BJ (cell line): Measurements from ENCODE around the gene KRTAP9-9. TPM values are rescaled to one million over a fixed set of nuclear protein-coding genes. Genes with fewer than 3 reads are reported as not detected.
"Not testable (repeated sequence)": the region's sequence is repeated elsewhere in the genome, so short reads cannot be mapped to it uniquely, and the experiment has no call there.

Source experiments
- CTCF ChIA-PET: fragments of 350-600 bp; formaldehyde crosslinking; extraction: SDS; loops from one replicate; lab custom pipeline; 2021; ENCODE audit warnings: antibody characterized with exemption, inconsistent platforms; lab: Yijun Ruan, JAX
- POLR2A ChIA-PET: fragments of 300-600 bp; sonication (Branson Sonifier 250); formaldehyde crosslinking; extraction: SDS; loops from one replicate; lab custom pipeline; 2021; ENCODE audit warnings: antibody characterized with exemption; lab: Charles Lee
- DNase-seq: peaks from one replicate; pipeline ENCODE4 v3.0.0-alpha.2; 2011; ENCODE audit warnings: low read depth
- H3K27me3 ChIP-seq: 2 replicates; pipeline ENCODE4 v1.6.0; 2011; ENCODE audit warnings: low read length; ENCODE audit not compliant: control insufficient read depth, insufficient read depth
- H3K36me3 ChIP-seq: 2 replicates; pipeline ENCODE4 v1.5.1; 2011; ENCODE audit warnings: low read length; ENCODE audit not compliant: control insufficient read depth, insufficient read depth
- H3K4me3 ChIP-seq: 2 replicates; pipeline ENCODE4 v1.5.1; 2011; ENCODE audit warnings: low read depth, mild to moderate bottlenecking, control low read depth, low read length
- polyA plus RNA-seq: library from polyadenylated mRNA; depleted of rRNA; stranded (reverse); fragments of >200 nt; gene quantifications from 2 replicates; pipeline ENCODE4 v1.2.3, GENCODE V29; 2011
- TF ChIP-seq, protein P1 (sequence below): IDR thresholded peaks from 2 replicates; pipeline ENCODE4 v1.5.1; 2011; ENCODE audit warnings: low read depth, mild to moderate bottlenecking, control low read depth, inconsistent platforms, low read length, moderate library complexity; ENCODE audit not compliant: insufficient read depth

KRTAP9-9 gene
- polyA plus RNA-seq, 1 experiment = not detected

DNA sequence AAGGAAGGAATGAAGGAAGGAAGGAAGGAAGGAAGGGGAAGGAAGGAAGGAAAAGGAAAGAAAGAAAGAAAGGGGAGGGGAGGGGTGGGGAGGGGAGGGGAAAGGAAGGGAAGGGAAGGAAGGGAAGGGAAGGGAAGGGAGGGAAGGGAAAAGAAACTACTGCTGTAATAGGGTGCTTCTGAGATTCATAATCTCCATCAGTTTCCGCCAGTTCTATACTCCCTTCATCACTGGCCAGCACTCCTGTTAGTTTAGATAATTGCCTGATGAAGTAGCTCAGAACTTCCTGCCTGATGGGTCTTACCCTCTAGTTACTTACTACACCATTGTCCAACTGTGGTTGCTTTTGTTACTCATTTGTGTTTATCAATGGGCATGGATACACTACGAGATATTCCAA lies 8.0 kb downstream of the KRTAP9-9 start:
- no peaks in the 10 kb centered on the region for H3K36me3 ChIP-seq
- no peak overlapping the region for H3K4me3 ChIP-seq
- TF ChIP-seq, protein P1, sequence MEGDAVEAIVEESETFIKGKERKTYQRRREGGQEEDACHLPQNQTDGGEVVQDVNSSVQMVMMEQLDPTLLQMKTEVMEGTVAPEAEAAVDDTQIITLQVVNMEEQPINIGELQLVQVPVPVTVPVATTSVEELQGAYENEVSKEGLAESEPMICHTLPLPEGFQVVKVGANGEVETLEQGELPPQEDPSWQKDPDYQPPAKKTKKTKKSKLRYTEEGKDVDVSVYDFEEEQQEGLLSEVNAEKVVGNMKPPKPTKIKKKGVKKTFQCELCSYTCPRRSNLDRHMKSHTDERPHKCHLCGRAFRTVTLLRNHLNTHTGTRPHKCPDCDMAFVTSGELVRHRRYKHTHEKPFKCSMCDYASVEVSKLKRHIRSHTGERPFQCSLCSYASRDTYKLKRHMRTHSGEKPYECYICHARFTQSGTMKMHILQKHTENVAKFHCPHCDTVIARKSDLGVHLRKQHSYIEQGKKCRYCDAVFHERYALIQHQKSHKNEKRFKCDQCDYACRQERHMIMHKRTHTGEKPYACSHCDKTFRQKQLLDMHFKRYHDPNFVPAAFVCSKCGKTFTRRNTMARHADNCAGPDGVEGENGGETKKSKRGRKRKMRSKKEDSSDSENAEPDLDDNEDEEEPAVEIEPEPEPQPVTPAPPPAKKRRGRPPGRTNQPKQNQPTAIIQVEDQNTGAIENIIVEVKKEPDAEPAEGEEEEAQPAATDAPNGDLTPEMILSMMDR = no peak
- H3K27me3 ChIP-seq = no peaks in the 10 kb centered on the region
- POLR2A ChIA-PET = no interaction called here
- CTCF ChIA-PET = interaction anchor here (0.6 kb wide), 1 partner anchor 14 kb away, joined by 3 read pairs; no protein-coding TSS in a partner anchor
- no peak for DNase-seq

DNA sequence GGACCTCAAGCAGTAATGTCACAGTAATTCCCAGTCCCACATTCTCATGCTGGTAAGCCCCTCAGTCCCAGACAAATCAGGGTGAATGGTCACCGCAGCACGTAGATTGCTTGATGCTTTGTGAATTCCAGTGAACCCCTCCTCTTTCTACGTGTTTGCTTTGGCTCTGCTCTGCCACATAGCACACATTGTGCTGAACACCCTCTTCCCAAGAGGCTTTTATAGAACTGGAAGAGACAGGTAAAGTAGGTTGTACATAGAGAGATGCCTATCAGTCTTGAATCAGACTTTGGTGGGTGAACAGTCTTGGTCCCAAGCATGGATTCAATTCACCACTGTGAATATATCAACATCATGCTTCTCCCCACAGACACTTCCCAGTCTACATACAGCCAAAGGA lies 9.4 kb downstream of the KRTAP9-9 start:
- TF ChIP-seq, protein P1 = no peak
- DNase-seq = no peak
- H3K36me3 ChIP-seq = no peaks in the 10 kb centered on the region
- H3K4me3 ChIP-seq = no peak overlapping the region
- POLR2A ChIA-PET = no interaction called here
- H3K27me3 ChIP-seq = no peaks in the 10 kb centered on the region
- CTCF ChIA-PET = no interaction called here

DNA sequence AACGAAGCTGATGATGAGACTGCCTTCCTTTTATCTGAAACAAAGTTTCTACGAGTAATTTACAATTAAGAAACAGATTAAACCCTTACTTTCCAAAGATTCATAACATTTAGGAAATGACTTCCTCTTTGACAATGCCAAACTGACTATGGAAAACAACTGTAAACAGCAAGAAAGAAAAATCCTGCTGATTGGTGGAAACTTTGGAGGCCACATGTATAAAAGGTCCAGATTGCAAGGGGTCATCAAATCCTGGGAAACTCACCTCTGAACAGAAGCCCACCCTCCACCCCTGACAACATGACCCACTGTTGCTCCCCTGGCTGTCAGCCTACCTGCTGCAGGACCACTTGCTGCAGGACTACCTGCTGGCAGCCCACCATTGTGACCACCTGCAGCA lies 9.9 kb downstream of the KRTAP9-9 start, which contains the start of gene KRTAP9-6:
Gene KRTAP9-6, plus strand, starts transcription at position 301 of the 400 bp plus-strand sequence. Its CDS starts 0 bp downstream, at position 301.
- H3K4me3 ChIP-seq = no peak within 1 kb of the TSS
- DNase-seq = no peak
- TF ChIP-seq, protein P1 = no peak
- H3K36me3 ChIP-seq = no peaks in the 10 kb centered on the region
- ChIA-PET POLR2A (no interaction called here), CTCF (no interaction called here)
- no peaks in the 10 kb centered on the region for H3K27me3 ChIP-seq

DNA sequence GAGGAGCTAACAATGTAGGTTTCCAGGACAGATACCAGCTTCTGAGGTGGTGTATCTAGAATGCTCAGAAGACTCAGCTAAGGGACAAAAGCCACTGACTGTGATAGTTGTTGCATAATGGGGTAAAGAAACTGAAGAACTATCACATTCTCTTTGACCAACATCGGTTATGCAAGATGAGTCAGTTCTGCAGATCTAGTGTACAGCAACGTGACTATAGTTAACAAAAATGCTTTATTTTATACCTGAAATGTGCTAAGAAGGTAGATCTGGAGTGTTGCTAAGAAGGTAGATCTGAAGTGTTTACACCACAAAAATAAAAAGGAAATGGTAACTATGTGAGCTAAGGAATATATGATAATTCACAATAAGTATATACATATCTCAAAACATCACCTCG lies 12.5 kb downstream of the KRTAP9-9 start:
- no peak for DNase-seq
- TF ChIP-seq, protein P1 = no peak
- H3K4me3 ChIP-seq = no peak overlapping the region
- no peaks in the 10 kb centered on the region for H3K27me3 ChIP-seq
- ChIA-PET POLR2A (no interaction called here), CTCF (no interaction called here)
- H3K36me3 ChIP-seq = no peaks in the 10 kb centered on the region

DNA sequence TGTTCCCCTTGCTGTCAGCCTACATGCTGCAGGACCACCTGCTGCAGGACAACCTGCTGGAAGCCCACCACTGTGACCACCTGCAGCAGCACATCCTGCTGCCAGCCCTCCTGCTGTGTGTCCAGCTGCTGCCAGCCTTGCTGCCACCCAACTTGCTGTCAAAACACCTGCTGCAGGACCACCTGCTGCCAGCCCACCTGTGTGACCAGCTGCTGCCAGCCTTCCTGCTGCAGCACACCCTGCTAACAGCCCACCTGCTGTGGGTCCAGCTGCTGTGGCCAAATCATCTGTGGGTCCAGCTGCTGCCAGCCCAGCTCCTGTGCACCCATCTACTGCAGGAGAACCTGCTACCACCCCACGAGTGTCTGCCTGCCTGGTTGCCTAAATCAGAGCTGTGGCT lies 16.1 kb downstream of the KRTAP9-9 start:
- POLR2A ChIA-PET, H3K27me3 ChIP-seq: not testable (repeated sequence)

DNA sequence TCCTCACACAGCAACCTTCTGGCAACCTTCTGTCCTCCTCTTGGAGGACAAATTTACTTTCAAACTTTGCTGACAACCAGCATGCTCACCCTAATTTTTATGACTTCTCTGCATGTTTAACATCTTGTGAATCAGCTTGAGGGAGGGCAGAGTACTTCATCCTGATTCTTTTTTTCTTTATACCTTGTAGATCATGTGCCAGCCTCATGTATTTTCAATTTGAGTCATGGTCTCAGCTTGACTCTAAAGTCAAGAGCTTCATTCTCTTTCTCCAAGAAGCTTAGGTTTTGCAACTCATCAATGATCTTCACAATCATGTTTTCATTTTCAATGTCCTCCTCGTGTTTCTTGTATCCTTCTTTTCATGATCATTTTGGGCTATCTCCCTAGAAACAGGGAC lies 16.7 kb downstream of the KRTAP9-9 start:
- ChIA-PET CTCF (no interaction called here), POLR2A (no interaction called here)
- TF ChIP-seq, protein P1 = no peak
- Histone ChIP-seq H3K4me3 (no peak overlapping the region), H3K27me3 (no peaks in the 10 kb centered on the region), H3K36me3 (no peaks in the 10 kb centered on the region)
- no peak for DNase-seq

More for the DNA sequence above, 16.1 kb downstream of the KRTAP9-9 start:
- DNase-seq, H3K4me3 ChIP-seq, CTCF ChIA-PET, H3K36me3 ChIP-seq: not testable (repeated sequence)

DNA sequence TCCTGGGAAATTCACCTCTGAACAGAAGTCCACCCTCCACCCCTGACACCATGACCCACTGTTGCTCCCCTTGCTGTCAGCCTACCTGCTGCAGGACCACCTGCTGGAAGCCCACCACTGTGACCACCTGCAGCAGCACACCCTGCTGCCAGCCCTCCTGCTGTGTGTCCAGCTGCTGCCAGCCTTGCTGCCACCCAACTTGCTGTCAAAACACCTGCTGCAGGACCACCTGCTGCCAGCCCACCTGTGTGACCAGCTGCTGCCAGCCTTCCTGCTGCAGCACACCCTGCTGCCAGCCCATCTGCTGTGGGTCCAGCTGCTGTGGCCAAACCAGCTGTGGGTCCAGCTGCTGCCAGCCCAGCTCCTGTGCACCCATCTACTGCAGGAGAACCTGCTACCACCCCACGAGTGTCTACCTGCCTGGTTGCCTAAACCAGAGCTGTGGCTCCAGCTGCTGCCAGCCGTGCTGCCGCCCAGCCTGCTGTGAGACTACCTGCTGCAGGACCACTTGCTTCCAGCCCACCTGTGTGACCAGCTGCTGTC lies 20.5 kb downstream of the KRTAP9-9 start, which contains the start of gene KRTAP9-7:
Gene KRTAP9-7, plus strand, starts transcription at position 51 of the 543 bp plus-strand sequence. Its CDS starts 0 bp downstream, at position 51.
- H3K4me3 ChIP-seq, POLR2A ChIA-PET, DNase-seq, H3K36me3 ChIP-seq, H3K27me3 ChIP-seq: not testable (repeated sequence)
- CTCF ChIA-PET = interaction anchor here (0.6 to 1.5 kb wide), 2 partner anchors 15 to 29 kb away, joined by 3 to 4 read pairs; no protein-coding TSS in a partner anchor
